NCI-H2029 (cell line): ENCODE data around the gene ZBTB5.
"Not testable (repeated sequence)": the region's sequence is repeated elsewhere in the genome, so short reads cannot be mapped to it uniquely, and the experiment has no call there.

Experiments
- DNase-seq: peaks from one replicate; lab custom pipeline; 2025; lab: John Stamatoyannopoulos, UW

The ZBTB5 gene

GRCh38 chr9:37451628-37452027 lies 13.6 kb downstream of the ZBTB5 start:
- no peak for DNase-seq

GRCh38 chr9:37449862-37450632 lies 15.2 kb downstream of the ZBTB5 start:
- DNase-seq = no peak

- DNase-seq = no peak
These were observed 18.1 kb downstream of the ZBTB5 start for GRCh38 chr9:37447111-37447510.

- DNase-seq = no peak
These were observed 18.8 kb downstream of the ZBTB5 start for GRCh38 chr9:37446401-37446800.

- no peak for DNase-seq
These were observed 19.4 kb downstream of the ZBTB5 start for GRCh38 chr9:37445832-37446231.

GRCh38 chr9:37444890-37445289 lies 20.4 kb downstream of the ZBTB5 start:
- DNase-seq = no peak

- no peak for DNase-seq
These were observed 21.7 kb downstream of the ZBTB5 start for GRCh38 chr9:37443566-37443965.

- DNase-seq = no peak
These were observed 22.7 kb downstream of the ZBTB5 start for GRCh38 chr9:37442556-37442955.

- no peak for DNase-seq
These were observed 23.4 kb downstream of the ZBTB5 start for GRCh38 chr9:37441776-37442370.

GRCh38 chr9:37438359-37438758 lies 26.9 kb downstream of the ZBTB5 start:
- DNase-seq = no peak

- DNase-seq = no peak
These were observed 27.6 kb downstream of the ZBTB5 start for GRCh38 chr9:37437621-37438020.

GRCh38 chr9:37437010-37437409 lies 28.2 kb downstream of the ZBTB5 start:
- DNase-seq = no peak

GRCh38 chr9:37436540-37436939 lies 28.7 kb downstream of the ZBTB5 start:
- DNase-seq = no peak

- no peak for DNase-seq
These were observed 31.3 kb downstream of the ZBTB5 start for GRCh38 chr9:37433867-37434371.

GRCh38 chr9:37432020-37432419 lies 33.2 kb downstream of the ZBTB5 start:
- no peak for DNase-seq

GRCh38 chr9:37430841-37431597 lies 34.2 kb downstream of the ZBTB5 start:
- DNase-seq = peak; percentile 45

- no peak for DNase-seq
These were observed 35.6 kb downstream of the ZBTB5 start for GRCh38 chr9:37429441-37430285.

GRCh38 chr9:37428345-37428744 lies 36.9 kb downstream of the ZBTB5 start:
- no peak for DNase-seq

- no peak for DNase-seq
These were observed 38.4 kb downstream of the ZBTB5 start for GRCh38 chr9:37426846-37427245.

- not testable (repeated sequence) for DNase-seq
These were observed 38.8 kb downstream of the ZBTB5 start for GRCh38 chr9:37426431-37426830.

GRCh38 chr9:37425298-37425752 lies 39.9 kb downstream of the ZBTB5 start:
- DNase-seq = no peak
